Ectodermal cell (in vitro differentiated cells): Measurements from ENCODE around the gene NME9.

ENCODE experiments used
- H3K27ac ChIP-seq: 2 replicates; pipeline ENCODE4 v1.7.0; 2013; ENCODE audit warnings: mild to moderate bottlenecking, low read depth, low read length; ENCODE audit not compliant: insufficient read depth, poor library complexity, severe bottlenecking
- H3K27me3 ChIP-seq: 2 replicates; pipeline ENCODE4 v1.7.0; 2013; ENCODE audit warnings: mild to moderate bottlenecking, low read length; ENCODE audit not compliant: insufficient read depth, control insufficient read depth, poor library complexity, severe bottlenecking
- H3K36me3 ChIP-seq: one replicate; pipeline ENCODE4 v1.7.0; 2013; ENCODE audit warnings: low read length; ENCODE audit not compliant: control insufficient read depth, insufficient read depth
- H3K4me1 ChIP-seq: one replicate; pipeline ENCODE4 v1.7.0; 2013; ENCODE audit warnings: low read length; ENCODE audit not compliant: control insufficient read depth, insufficient read depth
- H3K4me3 ChIP-seq: 2 replicates; pipeline ENCODE4 v1.7.0; 2013; ENCODE audit warnings: low read depth, low read length, control low read depth; ENCODE audit not compliant: insufficient read depth
- H3K9me3 ChIP-seq: 2 replicates; pipeline ENCODE4 v1.7.0; 2013; ENCODE audit warnings: mild to moderate bottlenecking, low read length, moderate library complexity; ENCODE audit not compliant: control insufficient read depth
- WGBS, 2 experiments: methylation state at CpG; one replicate each; pipeline ENCODE4 v1.1.7; 2013; ENCODE audit warnings: missing lambda C conversion rate in 2 of 2; 5-methylcytosine and 5-hydroxymethylcytosine counted together

Gene NME9

DNA sequence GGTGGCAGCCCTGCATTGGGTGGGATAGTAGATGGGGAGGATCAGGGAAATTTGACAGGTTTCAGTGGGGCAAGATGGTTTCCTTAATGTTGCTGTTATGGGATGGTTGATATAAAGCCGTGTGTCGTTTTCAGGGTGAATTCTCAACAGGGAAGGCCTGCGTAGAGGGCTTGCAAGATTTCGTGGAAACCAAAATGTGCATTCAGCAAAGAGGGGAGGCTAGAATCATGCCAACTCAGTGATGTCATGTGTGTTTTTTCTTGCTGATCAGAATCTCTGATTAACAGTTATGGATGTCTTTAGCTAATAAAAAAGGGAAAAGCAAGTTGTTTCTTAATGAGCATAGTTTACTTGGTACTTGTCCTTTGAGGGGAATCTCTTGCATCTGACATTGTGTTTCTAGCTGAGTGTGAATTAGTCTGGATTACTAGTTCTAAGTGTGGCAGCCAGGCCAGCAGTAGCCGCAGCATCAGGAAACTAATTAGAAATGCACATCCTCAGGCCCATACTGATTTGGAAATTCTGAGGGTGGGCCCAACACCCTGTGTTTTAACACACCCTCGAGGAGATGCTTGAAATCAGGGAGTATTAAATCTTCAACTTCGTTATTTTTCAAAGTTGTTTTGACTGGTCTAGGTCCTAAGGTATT is 43.6 kb upstream of the NME9 start:
- H3K4me3 ChIP-seq = no peak overlapping the region
- H3K36me3 ChIP-seq = no peaks in the 10 kb centered on the region
- H3K4me1 ChIP-seq = peaks cover 6% of the 10 kb centered on the region
- 91 to 93% methylated on average over 7 of the region's 7 CpGs for WGBS, 2 experiments
- no peak overlapping the region for H3K27ac ChIP-seq
- no peaks in the 10 kb centered on the region for H3K27me3 ChIP-seq
- H3K9me3 ChIP-seq = no peaks in the 10 kb centered on the region

DNA sequence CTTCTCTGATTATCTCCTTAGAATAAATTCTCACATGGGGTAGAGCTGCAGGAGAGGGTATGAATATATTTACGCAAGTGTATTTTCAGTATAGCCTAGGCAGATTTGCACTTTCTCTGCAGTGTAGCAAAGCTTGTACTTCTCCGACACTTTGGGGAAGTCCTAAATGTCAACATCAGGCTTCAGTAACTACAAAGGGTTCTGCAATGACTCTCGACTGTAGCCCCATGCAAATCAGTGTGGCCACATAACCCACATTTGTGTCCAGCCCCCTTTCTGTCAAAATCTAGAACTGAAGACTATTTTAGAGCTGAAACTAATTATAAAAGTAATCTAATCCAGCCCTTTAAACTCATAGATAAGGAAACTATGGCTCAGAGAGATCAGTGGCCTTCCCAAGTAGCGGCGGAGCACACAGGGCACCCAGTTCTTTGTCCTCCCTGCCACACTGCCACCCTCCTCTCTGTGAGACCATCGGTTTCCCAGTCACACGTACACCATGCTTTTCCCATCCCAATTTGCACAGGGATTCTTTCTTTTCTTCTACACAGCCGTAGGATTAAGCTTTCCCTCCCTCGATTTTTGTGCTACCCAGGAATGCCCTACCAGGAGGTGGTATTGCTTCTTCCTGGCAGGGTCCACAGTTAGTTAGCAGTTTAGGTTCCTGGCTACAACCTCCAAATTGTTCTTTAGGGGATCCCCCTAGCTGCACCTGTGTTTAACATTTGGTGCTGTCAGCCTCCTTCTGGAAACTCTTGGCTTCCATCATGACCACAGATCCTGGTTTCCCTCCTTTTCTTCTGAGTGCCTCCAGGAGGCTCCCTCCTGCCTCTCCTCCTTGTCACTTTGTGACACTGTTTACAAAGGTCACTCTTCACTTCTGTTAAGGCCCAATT is 41.7 kb upstream of the NME9 start:
- Histone ChIP-seq H3K4me3 (no peak overlapping the region), H3K27ac (no peak overlapping the region), H3K36me3 (no peaks in the 10 kb centered on the region), H3K9me3 (no peaks in the 10 kb centered on the region), H3K27me3 (no peaks in the 10 kb centered on the region), H3K4me1 (peaks cover 6% of the 10 kb centered on the region)
- 87 to 88% methylated on average over 9 of the region's 9 CpGs for WGBS, 2 experiments

DNA sequence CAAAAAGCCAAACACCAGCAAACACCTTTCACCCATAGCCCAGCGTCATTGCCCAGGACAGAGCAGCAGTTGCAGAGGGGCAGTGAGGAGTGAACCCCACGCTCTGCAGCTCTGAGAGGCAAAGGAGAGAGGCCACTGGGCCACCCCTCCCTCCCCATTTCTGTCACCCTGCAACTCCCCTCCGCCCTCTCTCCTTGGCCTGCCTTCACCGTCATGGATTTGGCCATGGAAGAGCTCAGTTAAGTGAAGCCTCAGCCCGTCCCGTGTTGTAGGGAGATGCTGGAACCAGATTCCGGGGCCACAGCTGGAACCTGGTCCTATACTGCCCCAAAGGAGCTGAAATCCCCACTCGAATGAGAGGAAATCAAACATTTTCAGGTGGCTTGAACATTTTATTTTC is 40.7 kb upstream of the NME9 start:
- Histone ChIP-seq H3K27me3 (no peaks in the 10 kb centered on the region), H3K27ac (no peak overlapping the region), H3K4me3 (no peak overlapping the region), H3K9me3 (no peaks in the 10 kb centered on the region), H3K4me1 (peaks cover 6% of the 10 kb centered on the region), H3K36me3 (no peaks in the 10 kb centered on the region)
- WGBS, 2 experiments = 95 to 96% methylated on average over 8 of the region's 8 CpGs

DNA sequence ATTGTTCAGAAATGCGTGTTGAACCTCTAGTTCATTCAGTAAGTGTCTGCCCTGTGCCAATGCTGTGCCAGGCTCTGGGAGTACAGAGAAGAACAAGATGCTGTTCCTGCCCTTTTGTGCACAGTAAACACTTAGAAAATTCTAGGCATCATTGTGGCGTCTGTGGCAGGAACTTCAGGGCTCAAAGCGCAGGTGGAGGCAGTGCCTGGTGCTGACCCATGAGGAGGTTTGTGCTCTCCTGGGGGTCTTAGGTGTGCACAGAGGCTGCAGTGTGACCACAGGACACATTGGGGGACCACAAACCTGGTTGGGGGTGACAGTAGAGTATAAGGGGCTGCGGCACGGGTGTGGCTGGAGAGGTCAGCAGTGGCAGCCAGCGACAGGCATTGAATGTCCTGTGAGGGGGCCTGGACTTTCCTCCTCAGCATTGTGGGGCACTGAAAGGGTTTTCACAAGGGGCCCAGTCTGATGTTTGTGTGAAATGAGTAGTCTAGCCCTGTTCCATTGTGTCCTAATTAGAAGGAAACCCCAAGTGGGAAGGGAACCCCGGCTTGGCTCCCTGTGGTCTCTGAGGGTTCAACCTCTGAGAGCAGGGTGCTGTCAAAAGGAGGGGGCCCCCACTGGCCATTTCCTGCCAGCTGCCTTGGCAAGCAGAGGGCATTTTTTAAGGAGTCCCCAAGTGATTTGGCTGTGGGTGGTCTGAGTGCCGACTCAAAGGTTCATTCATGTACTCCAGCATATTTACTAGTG is 39.7 kb upstream of the NME9 start:
- 93% methylated on average over 7 to 8 of the region's 8 CpGs for WGBS, 2 experiments
- no peaks in the 10 kb centered on the region for H3K9me3 ChIP-seq
- peaks cover 6% of the 10 kb centered on the region for H3K4me1 ChIP-seq
- no peak overlapping the region for H3K27ac ChIP-seq
- H3K36me3 ChIP-seq = no peaks in the 10 kb centered on the region
- H3K4me3 ChIP-seq = no peak overlapping the region
- no peaks in the 10 kb centered on the region for H3K27me3 ChIP-seq

DNA sequence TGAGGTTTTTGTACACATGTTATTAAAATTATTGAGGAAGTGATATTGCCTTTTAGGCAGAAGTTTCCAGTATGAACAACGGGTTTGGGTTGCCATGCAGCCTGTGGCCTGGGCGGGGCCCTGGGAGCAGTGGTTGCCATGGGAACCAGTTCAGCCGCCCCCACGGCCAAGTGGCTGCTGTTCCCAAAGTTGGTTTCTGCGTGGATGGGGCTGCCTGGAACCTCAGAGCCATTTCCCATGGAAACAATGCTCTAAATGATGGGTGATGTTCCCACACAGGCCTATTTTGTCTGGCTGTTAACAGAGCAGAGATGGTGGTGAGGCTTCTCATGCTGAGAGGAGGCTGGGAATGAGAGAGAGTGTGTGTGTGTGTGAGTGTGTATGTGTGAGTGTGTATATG is 38.3 kb upstream of the NME9 start:
- H3K36me3 ChIP-seq = no peaks in the 10 kb centered on the region
- H3K4me3 ChIP-seq = no peak overlapping the region
- H3K27me3 ChIP-seq = no peaks in the 10 kb centered on the region
- no peaks in the 10 kb centered on the region for H3K9me3 ChIP-seq
- no peak overlapping the region for H3K27ac ChIP-seq
- H3K4me1 ChIP-seq = peaks cover 6% of the 10 kb centered on the region
- 75 to 84% methylated on average over 5 of the region's 5 CpGs for WGBS, 2 experiments

DNA sequence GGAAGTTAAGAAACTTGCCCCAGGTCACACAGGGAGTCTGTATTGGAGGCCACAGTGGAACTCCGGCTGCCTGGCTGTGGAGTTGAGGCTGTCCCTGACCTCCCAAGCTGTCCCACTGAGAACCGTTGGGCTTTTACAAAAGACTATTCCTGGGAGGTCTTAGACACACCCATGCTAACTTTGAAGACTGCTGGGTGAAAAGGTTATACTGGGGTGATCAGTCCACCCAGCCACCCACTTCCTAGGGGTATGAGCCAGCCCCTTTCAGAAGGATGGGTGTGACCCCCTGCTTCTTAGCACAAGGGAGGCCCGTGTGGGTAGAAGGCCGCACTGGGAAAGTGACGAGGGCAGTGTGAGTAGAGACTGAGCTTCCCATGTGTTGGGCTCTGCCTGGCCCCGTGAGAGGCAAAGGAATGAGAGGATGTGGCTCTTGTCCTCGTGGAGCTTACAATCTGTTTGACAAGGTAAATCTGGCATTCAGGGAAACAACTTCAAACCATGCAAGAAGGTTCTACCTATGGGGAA is 37.7 kb upstream of the NME9 start:
- Histone ChIP-seq H3K9me3 (no peaks in the 10 kb centered on the region), H3K4me3 (no peak overlapping the region), H3K36me3 (no peaks in the 10 kb centered on the region), H3K27me3 (no peaks in the 10 kb centered on the region), H3K27ac (no peak overlapping the region), H3K4me1 (peaks cover 6% of the 10 kb centered on the region)
- 91% methylated on average over 7 of the region's 7 CpGs for WGBS, 2 experiments

DNA sequence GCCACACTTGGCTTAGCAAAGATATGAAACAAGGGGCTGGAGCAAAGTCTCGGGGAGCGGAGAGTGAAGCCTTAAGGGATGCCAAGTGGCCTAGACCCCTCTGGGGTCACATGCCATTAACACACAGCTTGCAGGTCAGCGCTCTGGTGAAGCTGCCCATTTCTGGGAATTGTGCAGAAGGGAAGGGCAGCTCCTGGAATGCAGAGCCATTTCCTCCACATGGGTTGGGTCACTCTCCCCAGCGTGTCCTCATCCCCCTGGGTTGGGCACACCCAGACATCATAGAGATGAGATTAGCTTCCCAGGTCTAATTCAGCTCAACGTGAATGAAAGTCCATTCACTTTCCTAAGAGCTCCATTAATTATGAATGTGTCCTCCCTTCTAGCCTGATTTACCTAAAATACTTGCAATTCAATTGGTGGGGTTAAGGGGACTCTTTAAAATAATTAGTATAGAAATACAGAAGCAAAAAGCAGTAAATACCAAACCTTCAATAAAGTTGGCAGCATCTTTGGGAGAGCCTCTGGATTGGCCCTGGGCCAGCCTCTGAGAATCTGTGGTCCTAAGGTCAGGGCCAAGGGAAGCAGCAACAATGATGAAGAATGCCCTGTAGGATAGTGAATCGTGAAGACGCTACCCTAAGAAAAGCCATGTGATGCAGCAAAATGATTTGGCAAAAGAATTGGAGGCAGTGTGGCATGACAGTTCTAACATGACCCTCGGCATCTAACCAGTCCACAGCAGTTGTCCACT is 36.5 kb upstream of the NME9 start:
- H3K36me3 ChIP-seq = no peaks in the 10 kb centered on the region
- H3K4me1 ChIP-seq = peaks cover 6% of the 10 kb centered on the region
- H3K4me3 ChIP-seq = no peak overlapping the region
- H3K27ac ChIP-seq = no peak overlapping the region
- WGBS, 2 experiments = 91 to 93% methylated on average over 8 of the region's 8 CpGs
- H3K27me3 ChIP-seq = no peaks in the 10 kb centered on the region
- H3K9me3 ChIP-seq = no peaks in the 10 kb centered on the region

DNA sequence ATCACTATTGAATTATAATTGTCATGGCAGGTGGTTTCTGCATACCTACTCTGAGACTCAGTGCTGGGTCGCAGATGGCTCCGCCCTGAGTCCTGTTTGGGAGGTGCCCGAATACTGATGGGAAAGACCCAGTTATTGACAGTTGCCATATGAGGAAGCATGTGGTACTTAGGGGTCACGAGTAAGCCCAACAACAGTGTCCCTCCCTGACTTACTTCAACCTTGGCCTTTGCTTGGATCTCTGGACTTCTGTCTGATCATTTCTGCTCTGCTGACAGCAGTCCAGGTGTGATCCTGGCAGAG is 35.6 kb upstream of the NME9 start:
- Histone ChIP-seq H3K27ac (no peak overlapping the region), H3K4me3 (no peak overlapping the region), H3K9me3 (no peaks in the 10 kb centered on the region), H3K36me3 (no peaks in the 10 kb centered on the region), H3K27me3 (no peaks in the 10 kb centered on the region), H3K4me1 (peaks cover 6% of the 10 kb centered on the region)
- WGBS, 2 experiments = 94 to 98% methylated on average over 4 of the region's 4 CpGs

DNA sequence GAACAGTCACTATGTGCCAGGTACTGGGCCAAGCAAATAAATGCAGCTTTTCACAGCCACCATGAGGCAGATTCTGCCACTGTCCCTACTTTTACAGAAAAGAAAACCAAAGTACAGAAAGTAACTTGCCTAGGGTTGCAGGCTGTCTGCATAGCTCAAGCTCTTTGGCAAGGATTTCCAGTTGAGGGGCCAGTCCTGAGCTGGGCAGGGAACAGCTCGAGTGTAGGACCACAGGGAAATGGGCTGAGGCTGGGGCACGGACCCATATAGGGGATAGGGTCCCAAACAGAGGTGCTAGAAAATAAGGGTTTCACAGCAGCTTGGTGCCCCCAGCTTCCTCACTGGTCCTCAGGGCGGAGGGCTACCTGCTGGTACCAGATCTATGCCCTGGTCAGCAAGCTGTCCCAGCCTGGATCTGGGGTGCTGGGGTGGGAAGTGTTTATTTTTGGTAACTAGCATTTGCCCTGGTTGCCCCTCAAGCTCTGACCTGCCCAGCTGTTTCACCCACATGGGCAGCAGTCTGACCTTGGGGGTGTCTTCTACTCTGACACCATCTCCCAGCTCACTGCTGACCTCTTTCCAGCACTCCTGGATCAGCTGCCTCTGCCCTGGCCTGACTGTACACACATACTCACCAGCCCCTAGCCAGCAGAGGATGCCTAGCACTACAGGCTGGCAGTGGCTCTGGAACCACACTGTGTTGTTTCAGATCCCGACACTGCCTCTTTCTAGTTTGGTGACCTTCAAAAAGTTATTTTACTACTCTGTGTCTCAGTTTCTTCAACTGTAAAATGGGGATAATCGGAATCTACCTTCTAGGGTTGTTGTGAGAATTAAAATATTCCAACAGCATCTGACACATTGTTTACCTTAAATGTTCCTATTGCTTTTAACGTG is 35.0 kb upstream of the NME9 start:
- WGBS, 2 experiments = 88 to 93% methylated on average over 6 of the region's 6 CpGs
- no peaks in the 10 kb centered on the region for H3K36me3 ChIP-seq
- H3K27ac ChIP-seq = no peak overlapping the region
- H3K27me3 ChIP-seq = no peaks in the 10 kb centered on the region
- H3K9me3 ChIP-seq = no peaks in the 10 kb centered on the region
- peaks cover 6% of the 10 kb centered on the region for H3K4me1 ChIP-seq
- H3K4me3 ChIP-seq = no peak overlapping the region
